HEK293T (cell line): Measurements from ENCODE around the gene NDUFB8.

Experiments used
- BHLHE40 ChIP-seq: fragments of 450-650 bp; IDR thresholded peaks from 2 replicates; pipeline ENCODE4 v1.6.1; 2016; ENCODE audit warnings: mild to moderate bottlenecking, moderate library complexity, borderline replicate concordance
- ELF4 ChIP-seq: fragments of 450-650 bp; IDR thresholded peaks from 2 replicates; pipeline ENCODE4 v1.6.1; 2017; ENCODE audit warnings: antibody characterized with exemption
- FOXK2 ChIP-seq: fragments of 450-650 bp; IDR thresholded peaks from 2 replicates; pipeline ENCODE4 v1.6.1; 2016; ENCODE audit warnings: mild to moderate bottlenecking
- FOXM1 ChIP-seq: fragments of 450-650 bp; IDR thresholded peaks from 2 replicates; pipeline ENCODE4 v1.6.1; 2017; ENCODE audit warnings: mild to moderate bottlenecking, borderline replicate concordance
- HDGF ChIP-seq: fragments of 450-650 bp; IDR thresholded peaks from 2 replicates; pipeline ENCODE4 v1.6.1; 2017; ENCODE audit warnings: antibody characterized with exemption, borderline replicate concordance
- L3MBTL2 ChIP-seq: fragments of 450-650 bp; conservative IDR thresholded peaks from 2 replicates; pipeline ENCODE4 v1.6.1; 2016; ENCODE audit warnings: mild to moderate bottlenecking
- NFRKB ChIP-seq: fragments of 450-650 bp; IDR thresholded peaks from 2 replicates; pipeline ENCODE4 v1.6.1; 2016; ENCODE audit warnings: mild to moderate bottlenecking, moderate library complexity
- PKNOX1 ChIP-seq: fragments of 450-650 bp; IDR thresholded peaks from 2 replicates; pipeline ENCODE4 v1.6.1; 2016
- SP1 ChIP-seq: fragments of 450-650 bp; IDR thresholded peaks from 2 replicates; pipeline ENCODE4 v1.6.1; 2017
- SUZ12 ChIP-seq: fragments of 450-650 bp; IDR thresholded peaks from 2 replicates; pipeline ENCODE4 v1.6.1; 2016; ENCODE audit warnings: mild to moderate bottlenecking

DNA sequence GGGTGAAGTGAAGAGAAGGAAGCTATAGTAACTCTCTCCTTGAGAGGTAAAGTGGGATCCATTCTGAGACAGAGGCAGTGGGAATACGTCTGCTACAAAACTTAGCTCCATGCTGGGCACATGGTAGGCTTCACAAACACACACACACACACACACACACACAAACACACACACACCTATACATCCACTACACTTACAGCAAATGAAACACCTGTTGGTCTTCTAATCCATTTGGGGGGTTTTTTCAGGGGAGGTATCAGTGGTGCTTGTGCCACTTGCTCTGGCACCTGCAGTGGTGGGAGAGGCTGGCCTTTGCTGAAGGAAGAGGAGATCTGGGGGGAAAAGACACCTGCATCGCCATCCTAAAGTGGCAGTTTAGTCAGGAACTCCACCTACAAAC lies 24.5 kb downstream of the NDUFB8 start:
- no peak for TF ChIP-seq FOXM1
- TF ChIP-seq PKNOX1: no peak
- TF ChIP-seq BHLHE40: no peak
- no peak for TF ChIP-seq SUZ12
- TF ChIP-seq L3MBTL2: no peak
- no peak for TF ChIP-seq ELF4
- TF ChIP-seq HDGF: no peak
- no peak for TF ChIP-seq FOXK2
- TF ChIP-seq SP1: no peak
- no peak for TF ChIP-seq NFRKB
